ENCODE results near the gene MINDY4. TPM values are rescaled to one million over a fixed set of nuclear protein-coding genes. Genes with fewer than 3 reads are reported as not detected.

The MINDY4 gene
- total RNA-seq, 2 experiments from 2014 or later = 0.36 to 0.60 TPM

- CTCF ChIA-PET = no interaction called here
- Histone ChIP-seq H3K27ac (ENCODE audit: low read depth in 1 of 2, low read length in 2 of 2) (no peak overlapping the region), H3K36me3 (ENCODE audit: insufficient read depth, low read length) (no peaks in the 10 kb centered on the region), H3K4me3 (ENCODE audit: low read length) (no peak overlapping the region), H3K4me1 (ENCODE audit: insufficient read depth, low read length) (no peaks in the 10 kb centered on the region), H3K27me3 (ENCODE audit: control insufficient read depth in 1 of 2, insufficient read depth in 2 of 2, low read length in 2 of 2) (no peaks in the 10 kb centered on the region), H3K9me3 (ENCODE audit: control insufficient read depth in 1 of 2, insufficient read depth in 1 of 2, low read length in 2 of 2) (no peaks in the 10 kb centered on the region)
- Mint-ChIP-seq H3K4me3 (no peak overlapping the region), H3K36me3 (ENCODE audit: low read depth) (no peaks in the 10 kb centered on the region), H3K27ac (no peak overlapping the region), H3K27me3 (no peaks in the 10 kb centered on the region), H3K9me3 (no peaks in the 10 kb centered on the region), H3K4me1 (ENCODE audit: low read depth) (no peaks in the 10 kb centered on the region)
- no peak for ATAC-seq (ENCODE audit: poor library complexity)
- intact Hi-C loops (cut with DNase I, micrococcal nuclease) = no loop called here
- POLR2A ChIA-PET = no interaction called here
- TF ChIP-seq CTCF (IDR thresholded peaks at IDR 0.05) = no peak
- no peak for DNase-seq
Measured at GRCh38 chr7:30869794-30870611, 98.8 kb downstream of the MINDY4 start.

DNA sequence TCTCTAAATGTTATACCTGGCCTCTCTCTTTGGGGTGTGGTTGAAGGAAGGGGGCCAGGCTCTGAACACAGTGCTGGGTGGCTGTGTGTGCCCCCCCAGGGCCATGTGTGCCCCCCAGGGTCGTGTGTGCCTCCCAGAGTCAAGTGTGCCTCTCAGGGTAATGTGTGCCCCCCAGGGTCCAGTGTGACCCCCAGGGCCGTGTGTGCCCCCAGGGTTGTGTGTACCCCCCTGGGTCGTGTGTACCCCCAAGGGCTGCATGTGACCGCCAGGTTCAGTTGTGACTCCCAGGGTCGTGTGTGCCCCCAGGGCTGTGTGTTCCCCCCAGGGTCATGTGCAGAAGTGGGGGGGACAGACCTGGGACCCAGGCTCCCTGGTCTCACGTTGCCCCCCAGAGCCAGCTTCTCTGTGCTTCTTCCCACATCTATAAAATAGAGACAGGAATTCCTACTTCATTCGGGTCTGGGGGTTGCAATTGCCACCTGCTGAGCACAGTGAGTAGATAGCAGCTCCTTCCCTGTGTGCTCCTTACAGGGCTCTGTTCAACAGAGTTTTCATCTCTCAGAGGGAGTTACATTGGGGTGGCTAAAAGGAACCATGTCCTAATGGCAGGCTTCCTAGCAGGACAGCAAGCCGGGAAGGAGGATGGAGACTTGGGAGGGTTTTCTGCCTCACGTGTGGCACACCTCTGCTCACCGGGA lies 99.8 kb downstream of the MINDY4 start:
- no peak for TF ChIP-seq CTCF (IDR thresholded peaks at IDR 0.05)
- intact Hi-C loops (cut with DNase I, micrococcal nuclease) = no loop called here
- Mint-ChIP-seq H3K27ac (no peak overlapping the region), H3K9me3 (no peaks in the 10 kb centered on the region), H3K4me3 (no peak overlapping the region), H3K27me3 (no peaks in the 10 kb centered on the region), H3K4me1 (ENCODE audit: low read depth) (no peaks in the 10 kb centered on the region), H3K36me3 (ENCODE audit: low read depth) (no peaks in the 10 kb centered on the region)
- ATAC-seq (ENCODE audit: poor library complexity) (no peak), DNase-seq (no peak)
- Histone ChIP-seq H3K4me1 (ENCODE audit: insufficient read depth, low read length) (no peaks in the 10 kb centered on the region), H3K27ac (ENCODE audit: low read depth in 1 of 2, low read length in 2 of 2) (no peak overlapping the region), H3K36me3 (ENCODE audit: insufficient read depth, low read length) (no peaks in the 10 kb centered on the region), H3K4me3 (ENCODE audit: low read length) (no peak overlapping the region), H3K27me3 (ENCODE audit: control insufficient read depth in 1 of 2, insufficient read depth in 2 of 2, low read length in 2 of 2) (no peaks in the 10 kb centered on the region), H3K9me3 (ENCODE audit: control insufficient read depth in 1 of 2, insufficient read depth in 1 of 2, low read length in 2 of 2) (no peaks in the 10 kb centered on the region)
- POLR2A ChIA-PET = no interaction called here
- CTCF ChIA-PET = no interaction called here

GRCh38 chr7:30871655-30872054 lies 100.4 kb downstream of the MINDY4 start:
- no peak overlapping the region for H3K4me3 ChIP-seq (ENCODE audit: low read length)
- no peaks in the 10 kb centered on the region for H3K4me1 Mint-ChIP-seq (ENCODE audit: low read depth)
- POLR2A ChIA-PET = no interaction called here
- no peak for DNase-seq
- H3K27ac Mint-ChIP-seq = no peak overlapping the region
- H3K27ac ChIP-seq (ENCODE audit: low read depth in 1 of 2, low read length in 2 of 2) = no peak overlapping the region
- no peaks in the 10 kb centered on the region for H3K9me3 Mint-ChIP-seq
- no peak overlapping the region for H3K4me3 Mint-ChIP-seq
- H3K27me3 ChIP-seq (ENCODE audit: control insufficient read depth in 1 of 2, insufficient read depth in 2 of 2, low read length in 2 of 2) = no peaks in the 10 kb centered on the region
- no peaks in the 10 kb centered on the region for H3K36me3 Mint-ChIP-seq (ENCODE audit: low read depth)
- intact Hi-C loops (cut with DNase I, micrococcal nuclease) = no loop called here
- CTCF ChIA-PET = no interaction called here
- H3K9me3 ChIP-seq (ENCODE audit: control insufficient read depth in 1 of 2, insufficient read depth in 1 of 2, low read length in 2 of 2) = no peaks in the 10 kb centered on the region
- TF ChIP-seq CTCF (IDR thresholded peaks at IDR 0.05) = no peak
- ATAC-seq (ENCODE audit: poor library complexity) = no peak
- no peaks in the 10 kb centered on the region for H3K27me3 Mint-ChIP-seq
- H3K36me3 ChIP-seq (ENCODE audit: insufficient read depth, low read length) = no peaks in the 10 kb centered on the region
- no peaks in the 10 kb centered on the region for H3K4me1 ChIP-seq (ENCODE audit: insufficient read depth, low read length)

Measured in CD4-positive, alpha-beta T cell (primary cell).